Epithelial cell of esophagus (primary cell): Measurements from ENCODE around the gene FAM237A.

Experiments
- DNase-seq: peaks from one replicate; pipeline ENCODE4 v3.0.0; 2010; ENCODE audit warnings: low read depth
- H3K4me3 ChIP-seq: 2 replicates; pipeline ENCODE4 v1.5.1; 2011; ENCODE audit warnings: mild to moderate bottlenecking, low read length, control low read depth
- TF ChIP-seq, protein P1 (sequence below): IDR thresholded peaks from 2 replicates; pipeline ENCODE4 v1.5.1; 2011; ENCODE audit warnings: low read depth, mild to moderate bottlenecking, low read length, control low read depth, inconsistent platforms; ENCODE audit not compliant: insufficient read depth; ENCODE audit errors: missing control alignments

FAM237A gene

GRCh38 chr2:206642075-206643025 is at the start of gene FAM237A:
Gene FAM237A (plus strand): TSS chr2:206642487. CDS start chr2:206644237, 1,750 bp downstream.
- DNase-seq: peak; percentile 77
- no peak within 1 kb of the TSS for H3K4me3 ChIP-seq
- TF ChIP-seq, protein P1, sequence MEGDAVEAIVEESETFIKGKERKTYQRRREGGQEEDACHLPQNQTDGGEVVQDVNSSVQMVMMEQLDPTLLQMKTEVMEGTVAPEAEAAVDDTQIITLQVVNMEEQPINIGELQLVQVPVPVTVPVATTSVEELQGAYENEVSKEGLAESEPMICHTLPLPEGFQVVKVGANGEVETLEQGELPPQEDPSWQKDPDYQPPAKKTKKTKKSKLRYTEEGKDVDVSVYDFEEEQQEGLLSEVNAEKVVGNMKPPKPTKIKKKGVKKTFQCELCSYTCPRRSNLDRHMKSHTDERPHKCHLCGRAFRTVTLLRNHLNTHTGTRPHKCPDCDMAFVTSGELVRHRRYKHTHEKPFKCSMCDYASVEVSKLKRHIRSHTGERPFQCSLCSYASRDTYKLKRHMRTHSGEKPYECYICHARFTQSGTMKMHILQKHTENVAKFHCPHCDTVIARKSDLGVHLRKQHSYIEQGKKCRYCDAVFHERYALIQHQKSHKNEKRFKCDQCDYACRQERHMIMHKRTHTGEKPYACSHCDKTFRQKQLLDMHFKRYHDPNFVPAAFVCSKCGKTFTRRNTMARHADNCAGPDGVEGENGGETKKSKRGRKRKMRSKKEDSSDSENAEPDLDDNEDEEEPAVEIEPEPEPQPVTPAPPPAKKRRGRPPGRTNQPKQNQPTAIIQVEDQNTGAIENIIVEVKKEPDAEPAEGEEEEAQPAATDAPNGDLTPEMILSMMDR: no peak

GRCh38 chr2:206597717-206598218 is 44.5 kb upstream of the FAM237A start:
- DNase-seq: no peak
- H3K4me3 ChIP-seq: no peak overlapping the region
- TF ChIP-seq, protein P1: no peak

DNA sequence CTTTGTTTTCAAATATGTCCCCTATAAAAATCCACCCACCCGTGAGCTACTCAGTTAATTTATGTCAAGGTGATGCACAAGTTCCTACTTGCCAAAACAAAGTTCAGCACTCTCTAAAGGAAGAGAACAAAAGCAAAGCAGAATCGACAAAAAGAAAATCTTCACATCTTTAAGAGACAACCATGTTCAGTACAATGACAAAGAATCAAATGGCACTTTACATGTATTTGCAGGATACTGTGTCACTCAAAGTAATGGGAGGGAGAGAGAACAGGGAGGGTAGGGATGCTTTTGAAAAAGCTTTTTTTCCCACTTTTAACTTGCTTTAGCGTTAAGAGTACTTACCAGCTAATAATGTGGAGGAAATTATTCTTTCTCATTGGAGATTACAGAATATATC is 39.0 kb upstream of the FAM237A start:
- DNase-seq: no peak
- no peak overlapping the region for H3K4me3 ChIP-seq
- TF ChIP-seq, protein P1: no peak

DNA sequence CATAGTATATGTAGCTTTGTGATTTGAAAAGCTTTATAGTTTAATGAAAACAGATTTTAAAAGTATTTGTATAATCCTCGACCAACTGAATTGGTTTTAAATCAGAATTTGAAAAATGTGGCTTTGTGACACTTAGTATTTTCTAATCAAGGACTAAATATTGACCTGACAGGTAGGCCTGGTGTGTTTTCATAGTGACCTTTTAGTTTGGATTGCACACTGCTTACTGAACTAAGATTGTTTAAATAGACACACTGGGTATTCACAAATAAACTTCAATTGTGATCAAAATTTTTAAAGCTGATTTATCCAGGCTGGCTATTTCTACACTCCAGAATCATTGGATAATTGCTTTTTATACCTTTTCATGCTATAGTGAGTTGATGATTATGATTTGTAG is 31.8 kb upstream of the FAM237A start:
- DNase-seq: no peak
- H3K4me3 ChIP-seq: no peak overlapping the region
- TF ChIP-seq, protein P1: no peak

- H3K4me3 ChIP-seq: no peak overlapping the region
- TF ChIP-seq, protein P1: no peak
Measured at GRCh38 chr2:206611191-206611590, 31.1 kb upstream of the FAM237A start.

DNA sequence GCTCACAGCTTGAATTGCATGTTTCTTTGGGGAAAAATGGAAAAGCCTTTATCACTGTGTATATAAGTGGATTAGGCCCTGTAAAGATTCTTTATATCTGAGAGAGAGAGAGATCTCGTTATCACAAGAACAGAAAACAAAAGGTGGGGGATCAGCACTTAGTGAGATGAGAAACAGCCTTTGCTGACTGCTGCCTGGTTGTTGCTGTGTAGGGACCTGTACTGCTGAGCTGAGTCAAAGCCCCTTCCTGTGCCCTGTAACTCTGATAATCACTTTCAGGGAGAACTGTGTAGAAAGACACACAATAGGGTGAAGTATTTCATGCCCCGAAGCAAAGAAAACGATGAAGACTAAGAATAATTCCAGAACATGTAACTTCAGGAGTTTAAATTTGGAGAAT is 30.6 kb upstream of the FAM237A start:
- TF ChIP-seq, protein P1: no peak
- no peak overlapping the region for H3K4me3 ChIP-seq
- peak; percentile 59 for DNase-seq

More at GRCh38 chr2:206611191-206611590, 31.1 kb upstream of the FAM237A start:
- DNase-seq: peak; percentile 58
